SU-DHL-6 (cell line): Measurements from ENCODE around the gene TIAM2.

Experiments used
- EZH2phosphoT487 ChIP-seq: fragments of 200-600 bp; sonication (generic), shearing (Covaris generic); conservative IDR thresholded peaks from 2 replicates; pipeline ENCODE4 v1.6.1; 2018; ENCODE audit warnings: mild to moderate bottlenecking, antibody characterized with exemption, low read length, moderate library complexity, mixed read lengths
- TF ChIP-seq, protein P1 (sequence below): fragments of 200-600 bp; sonication (generic); IDR thresholded peaks from one replicate; pipeline ENCODE4 v1.5.1; 2017; ENCODE audit warnings: antibody characterized with exemption, mild to moderate bottlenecking, low read length, moderate library complexity; ENCODE audit not compliant: insufficient read depth, poor library complexity, severe bottlenecking

- TF ChIP-seq, protein P1, sequence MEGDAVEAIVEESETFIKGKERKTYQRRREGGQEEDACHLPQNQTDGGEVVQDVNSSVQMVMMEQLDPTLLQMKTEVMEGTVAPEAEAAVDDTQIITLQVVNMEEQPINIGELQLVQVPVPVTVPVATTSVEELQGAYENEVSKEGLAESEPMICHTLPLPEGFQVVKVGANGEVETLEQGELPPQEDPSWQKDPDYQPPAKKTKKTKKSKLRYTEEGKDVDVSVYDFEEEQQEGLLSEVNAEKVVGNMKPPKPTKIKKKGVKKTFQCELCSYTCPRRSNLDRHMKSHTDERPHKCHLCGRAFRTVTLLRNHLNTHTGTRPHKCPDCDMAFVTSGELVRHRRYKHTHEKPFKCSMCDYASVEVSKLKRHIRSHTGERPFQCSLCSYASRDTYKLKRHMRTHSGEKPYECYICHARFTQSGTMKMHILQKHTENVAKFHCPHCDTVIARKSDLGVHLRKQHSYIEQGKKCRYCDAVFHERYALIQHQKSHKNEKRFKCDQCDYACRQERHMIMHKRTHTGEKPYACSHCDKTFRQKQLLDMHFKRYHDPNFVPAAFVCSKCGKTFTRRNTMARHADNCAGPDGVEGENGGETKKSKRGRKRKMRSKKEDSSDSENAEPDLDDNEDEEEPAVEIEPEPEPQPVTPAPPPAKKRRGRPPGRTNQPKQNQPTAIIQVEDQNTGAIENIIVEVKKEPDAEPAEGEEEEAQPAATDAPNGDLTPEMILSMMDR = no peak
- TF ChIP-seq EZH2phosphoT487 = no peak
Measured at GRCh38 chr6:155260686-155261085, 265.6 kb downstream of the TIAM2 start.
